Activated CD4-positive, alpha-beta T cell treated with anti-CD3 and anti-CD28 coated beads for 24 hours (primary cell): ENCODE data around the gene CDK12.

Experiments used
- DNase-seq, 2 donors: peaks; one replicate each; pipeline ENCODE4 v3.0.0-alpha.2; 2020; ENCODE audit warnings: low read depth in 2 of 2

The CDK12 gene

GRCh38 chr17:39581071-39581758, 119.9 kb downstream of the CDK12 start:
- no peak for DNase-seq

DNA sequence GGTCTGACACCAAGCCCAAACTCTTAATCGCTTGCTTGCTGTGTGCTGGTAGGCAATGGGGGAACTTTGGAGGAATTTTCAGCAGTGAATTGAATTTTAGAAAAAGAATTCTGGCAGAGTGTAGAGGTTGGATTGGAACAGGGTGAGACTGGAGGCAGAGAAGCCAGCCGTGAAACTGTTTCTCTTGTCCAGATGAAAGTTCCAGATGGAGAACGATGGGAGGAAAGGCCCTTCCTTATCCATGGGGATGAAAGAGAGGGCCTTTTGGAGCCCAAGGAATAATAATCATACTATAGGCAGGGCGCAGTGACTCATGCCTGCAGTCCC, 120.4 kb downstream of the CDK12 start:
- no peak for DNase-seq

GRCh38 chr17:39582658-39583057, 121.4 kb downstream of the CDK12 start:
- no peak for DNase-seq
